HT-29 (cell line): ENCODE results near the gene IGIP. TPM values are rescaled to one million over a fixed set of nuclear protein-coding genes. Genes with fewer than 3 reads are reported as not detected.

Source experiments
- DNase-seq: peaks from one replicate; pipeline ENCODE4 v3.0.0-alpha.2; 2015; ENCODE audit warnings: low spot score
- total RNA-seq: library from RNA; depleted of rRNA; stranded (reverse); fragments of >200 nt; shearing (Covaris generic); gene quantifications from 2 replicates; pipeline ENCODE4 v1.2.3, GENCODE V29; 2014; rRNA removed

IGIP gene
- total RNA-seq, 1 experiment from 2014 or later, result 1.1 TPM

DNA sequence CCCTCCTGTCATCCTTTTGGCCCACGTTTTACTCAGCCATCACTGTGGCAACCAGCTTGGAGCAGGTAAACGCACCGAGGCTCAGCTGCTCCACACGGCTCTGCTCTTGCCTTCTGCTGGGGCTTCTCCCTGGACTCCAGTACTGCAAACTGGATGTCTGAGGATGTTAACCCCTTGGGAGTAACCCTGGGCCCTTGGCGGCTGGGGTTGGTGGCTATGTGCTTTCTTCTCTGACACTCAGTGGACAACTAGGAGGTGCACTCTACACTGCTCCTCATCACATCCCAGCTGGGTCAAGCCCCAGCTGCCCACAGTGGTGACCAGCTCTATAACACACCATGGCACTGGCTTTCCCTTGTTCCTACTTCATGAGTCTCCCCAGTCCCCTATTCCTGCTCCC lies 37.0 kb downstream of the IGIP start:
- DNase-seq, result no peak

DNA sequence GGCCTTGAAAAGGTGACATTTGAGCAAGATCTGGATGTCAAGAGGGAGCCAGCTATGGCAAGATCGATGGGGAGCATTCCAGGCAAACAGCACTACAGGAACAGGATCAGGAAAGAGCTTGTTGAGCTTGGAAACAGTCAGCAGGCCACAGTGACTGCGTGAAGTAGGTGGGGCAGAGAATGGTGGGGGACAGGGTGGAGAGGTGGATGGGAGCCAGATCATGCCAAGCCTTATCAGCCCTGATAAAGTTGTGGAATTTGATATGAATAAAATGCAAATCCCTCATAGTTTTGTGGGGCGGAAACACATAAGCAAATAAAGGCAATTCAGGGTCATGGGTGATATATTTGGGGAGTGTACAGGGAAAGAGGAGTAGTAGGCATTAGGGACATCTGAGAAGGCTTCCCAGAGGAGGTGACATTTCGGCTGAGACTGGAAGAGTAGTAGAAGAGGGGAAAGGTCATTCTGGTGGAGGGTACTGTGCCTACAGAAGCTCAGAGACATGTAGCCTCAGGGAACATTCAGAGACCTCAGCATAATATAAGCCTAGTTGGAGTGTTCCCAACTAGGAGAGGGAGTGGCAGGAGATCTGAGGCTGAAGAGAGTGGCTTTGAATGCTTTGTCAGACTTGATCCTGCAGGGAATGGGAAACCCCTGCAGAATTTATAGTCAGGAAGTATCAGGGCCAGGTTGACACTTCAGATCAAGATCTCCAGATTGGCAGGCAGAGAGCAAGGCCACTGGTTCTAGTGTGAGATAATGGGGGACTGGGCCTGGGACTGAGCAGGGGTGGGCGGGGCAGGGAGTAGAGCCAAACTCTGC lies 39.6 kb downstream of the IGIP start:
- DNase-seq, result peak; percentile 60

DNA sequence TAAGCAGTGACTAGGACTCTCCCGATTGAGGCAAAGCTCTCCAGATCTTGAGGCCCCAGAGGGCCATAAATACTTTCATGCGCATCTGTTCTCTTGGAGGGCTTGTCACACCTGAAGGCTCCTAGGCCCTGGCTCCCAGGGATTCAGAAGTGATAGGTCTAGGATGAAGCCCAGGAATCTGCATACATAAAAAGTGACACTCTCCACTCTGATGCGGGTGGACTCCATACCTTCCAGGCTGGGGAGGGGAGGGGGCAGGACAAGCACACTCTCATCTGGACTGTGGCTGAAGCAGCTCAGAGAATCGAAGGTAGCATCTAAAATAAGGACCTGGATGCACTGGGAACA lies 40.2 kb downstream of the IGIP start:
- DNase-seq, result no peak

DNA sequence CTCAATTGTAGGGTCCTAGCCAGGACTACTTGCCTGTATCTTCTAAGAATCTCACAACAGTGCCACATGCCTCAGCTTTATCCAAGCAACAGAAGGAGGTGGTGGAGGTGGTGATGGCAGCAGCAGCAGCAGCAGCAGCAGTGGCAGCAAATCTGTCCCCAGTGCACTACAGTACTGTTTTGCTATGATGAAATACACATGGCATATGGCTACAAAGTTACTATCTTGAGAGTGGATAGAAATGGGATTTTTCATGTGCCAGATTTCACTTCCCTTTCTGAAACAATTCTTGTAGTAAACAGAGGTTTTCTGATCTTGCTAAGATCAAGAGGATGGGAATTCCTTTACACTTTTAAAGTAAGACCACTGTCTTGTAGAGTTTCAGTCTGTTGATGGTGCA lies 41.2 kb downstream of the IGIP start:
- no peak for DNase-seq

DNA sequence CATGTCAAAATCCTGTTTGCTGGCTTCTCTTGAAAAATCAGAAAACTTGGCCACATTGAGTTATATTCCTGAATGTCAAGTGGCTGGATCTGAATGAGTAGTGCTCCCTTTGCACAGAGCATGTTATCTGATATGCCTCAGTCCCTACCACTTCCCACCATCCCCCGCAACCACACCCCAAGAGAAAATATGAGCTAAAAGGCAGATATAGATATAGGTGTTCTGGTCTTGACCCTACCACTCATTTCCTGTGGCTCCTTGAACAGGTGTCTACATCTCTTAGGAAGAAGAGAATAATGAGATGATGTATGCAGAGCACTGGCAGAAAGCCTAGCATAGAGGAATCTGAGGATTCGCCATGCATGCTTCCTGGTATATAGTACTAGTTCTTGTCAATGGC lies 42.6 kb downstream of the IGIP start:
- no peak for DNase-seq

DNA sequence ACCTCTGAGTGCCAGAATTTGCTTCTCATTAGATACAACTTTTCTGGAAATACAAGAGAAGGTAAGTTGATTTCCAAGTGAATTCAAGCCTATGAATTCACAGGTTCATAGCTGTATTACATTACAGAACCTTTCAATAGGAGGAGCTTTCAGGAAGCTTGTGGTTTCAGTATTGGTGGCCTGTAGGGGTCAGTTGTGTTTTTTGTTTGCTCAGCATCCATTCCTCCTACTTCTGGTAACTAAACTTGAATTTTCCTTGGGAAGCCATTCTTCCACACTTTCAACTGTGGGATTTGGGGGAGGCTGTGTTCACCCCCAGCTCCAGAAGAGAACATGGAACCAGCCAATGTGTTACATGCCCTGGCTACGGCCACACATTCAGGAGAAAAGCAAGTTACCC lies 43.7 kb downstream of the IGIP start:
- DNase-seq, result peak; percentile 43

DNA sequence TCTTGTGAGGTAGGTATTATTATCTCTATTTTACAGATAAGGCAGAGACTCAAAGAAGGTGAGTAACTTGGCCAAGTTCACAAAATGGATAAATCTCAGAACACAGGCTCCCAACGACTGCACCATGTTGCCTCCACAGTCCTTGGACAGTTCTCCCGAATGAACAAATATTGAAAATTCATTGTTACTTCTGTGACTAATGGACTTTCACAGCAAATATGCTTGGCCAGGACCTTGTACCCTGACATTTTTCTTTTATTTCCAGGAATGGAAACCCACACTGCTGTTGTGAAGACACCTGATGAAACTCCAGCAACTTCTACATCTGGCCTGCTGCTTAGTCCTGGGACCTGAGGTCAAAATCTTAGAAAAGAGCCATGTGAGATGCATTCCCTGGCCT lies 46.7 kb downstream of the IGIP start:
- no peak for DNase-seq

DNA sequence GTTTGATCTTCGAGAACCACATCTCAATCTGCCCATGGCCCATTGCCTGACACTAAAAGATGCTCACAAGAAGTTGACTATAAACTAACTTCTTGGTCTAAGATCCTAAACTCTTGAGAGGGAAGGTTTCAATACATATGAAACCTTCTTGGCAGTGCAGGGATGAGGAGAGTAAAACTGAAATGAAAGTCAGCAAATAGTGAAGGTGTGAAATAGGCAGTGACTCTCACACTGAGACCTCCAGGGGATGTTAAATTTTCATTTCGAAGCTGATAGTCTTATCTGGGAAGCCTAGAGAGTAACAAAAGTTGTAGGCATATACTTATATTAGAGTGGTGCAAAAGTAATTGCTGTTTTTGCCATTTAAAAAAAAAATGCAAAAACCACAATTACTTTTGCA lies 48.3 kb downstream of the IGIP start:
- DNase-seq, result no peak

DNA sequence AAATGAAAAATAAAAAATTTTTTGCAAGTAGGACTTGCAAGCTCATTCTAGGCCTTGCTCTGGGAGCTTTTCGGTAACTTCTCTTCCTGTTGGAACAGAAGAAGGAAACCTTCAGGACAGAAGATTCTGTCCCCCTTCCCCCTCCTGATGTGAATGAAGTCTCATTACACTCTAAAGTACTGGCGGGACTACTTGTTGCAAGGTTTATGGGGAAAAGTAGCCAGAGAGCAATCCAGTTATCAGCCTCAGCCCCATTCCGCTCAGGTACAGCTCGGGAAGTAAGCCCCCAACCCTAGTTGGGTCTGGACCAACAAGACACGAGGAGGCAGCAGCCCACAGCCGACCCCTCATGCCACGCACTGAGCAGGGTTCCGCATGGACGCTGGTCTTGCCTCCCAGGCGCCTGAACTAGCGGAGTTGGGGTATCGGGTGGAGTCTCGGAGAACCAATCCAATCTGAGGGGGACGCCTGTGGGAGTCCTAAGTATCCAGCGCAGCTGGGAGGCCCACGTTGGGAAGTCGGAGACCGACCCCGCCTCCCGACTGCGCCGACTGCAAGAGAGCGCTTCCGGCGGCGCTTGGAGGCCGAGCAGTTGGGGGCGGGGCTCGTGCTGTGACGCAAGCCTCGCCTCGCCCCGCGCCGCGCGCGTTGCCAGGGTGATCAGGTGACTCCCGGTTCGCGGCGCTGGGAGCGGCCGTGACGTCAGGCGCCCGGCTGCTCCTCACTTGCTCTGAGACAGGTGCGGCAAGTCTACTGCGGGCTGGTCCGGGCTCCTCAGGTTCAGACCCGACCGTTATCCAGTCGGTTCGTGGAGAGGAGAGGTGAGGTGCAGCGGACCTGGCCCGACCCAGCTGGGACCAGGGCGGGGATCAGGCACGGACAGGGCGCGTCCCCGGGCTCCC lies 49.0 kb downstream of the IGIP start, which contains the start of gene CYSTM1:
TSS of gene CYSTM1 (plus strand) at position 724 of the 902 bp plus-strand sequence. CDS start 19,278 bp downstream, outside the sequence.
- peak; percentile 99 for DNase-seq

DNA sequence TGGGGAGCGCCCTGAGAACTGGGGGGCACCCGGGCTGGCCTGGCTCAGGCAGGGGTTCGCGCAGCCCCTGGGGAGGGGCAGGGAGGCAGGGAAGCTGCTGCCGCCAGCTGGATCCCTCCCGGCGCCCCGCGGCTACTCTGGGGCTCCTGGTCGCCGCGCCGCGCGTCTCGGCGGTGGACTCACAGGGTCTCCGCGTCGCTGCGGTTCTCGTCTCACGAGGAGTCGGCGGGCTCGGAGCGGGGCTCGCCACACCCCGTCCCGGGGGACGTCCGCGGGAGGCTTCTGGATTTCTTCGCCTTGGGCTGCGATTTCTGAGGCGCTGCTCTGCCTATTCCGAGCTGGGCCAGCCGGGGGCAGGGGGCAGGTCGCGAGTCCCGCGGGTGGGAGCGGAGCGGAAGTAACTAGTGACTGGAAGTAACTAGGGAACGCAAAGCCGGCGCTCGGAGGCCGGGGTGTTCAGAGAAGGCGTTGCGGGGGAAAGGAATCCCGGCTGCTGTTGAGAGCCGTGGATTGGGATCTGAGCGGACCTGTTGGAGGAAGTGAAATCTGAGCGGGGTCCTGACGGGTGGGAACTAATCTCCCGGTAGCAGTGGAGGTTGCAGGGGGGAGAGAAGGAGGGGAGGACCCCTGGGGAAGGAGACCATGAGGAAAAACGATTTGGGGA lies 49.8 kb downstream of the IGIP start:
- peak; percentile 73 for DNase-seq

DNA sequence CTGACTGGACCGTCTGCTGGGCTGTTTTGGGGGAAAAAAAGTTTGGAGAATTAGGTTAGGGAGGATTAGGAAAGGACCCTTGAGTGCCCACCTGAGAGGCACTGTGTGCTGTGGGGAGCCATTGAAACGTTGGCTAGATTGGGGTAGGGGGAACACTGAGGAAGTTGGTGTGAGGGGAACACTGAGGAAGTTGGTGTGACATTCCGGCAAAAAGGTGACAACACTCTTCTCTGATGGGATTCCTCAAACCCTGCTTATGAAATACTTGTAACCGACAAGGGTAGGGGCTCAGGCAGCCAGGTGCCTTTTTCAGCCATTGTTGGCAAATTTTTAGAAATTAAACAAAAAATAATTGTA lies 50.3 kb downstream of the IGIP start:
- DNase-seq, result no peak

DNA sequence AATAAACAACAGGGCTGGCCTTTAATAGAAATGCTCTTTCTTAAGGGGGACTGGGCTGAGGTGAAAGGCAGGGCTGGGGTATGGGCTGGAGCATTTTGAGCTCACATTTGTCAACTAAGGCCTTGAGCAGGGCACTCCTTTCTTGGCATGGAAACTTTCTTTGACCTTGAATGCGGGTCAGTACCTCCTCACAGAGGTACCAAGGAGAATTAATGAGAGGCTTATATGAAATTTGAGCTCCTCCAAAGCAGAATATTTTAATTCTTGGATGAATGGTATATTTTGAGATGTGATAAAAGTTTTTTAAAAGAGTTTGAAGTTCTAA lies 52.3 kb downstream of the IGIP start:
- DNase-seq, result no peak

DNA sequence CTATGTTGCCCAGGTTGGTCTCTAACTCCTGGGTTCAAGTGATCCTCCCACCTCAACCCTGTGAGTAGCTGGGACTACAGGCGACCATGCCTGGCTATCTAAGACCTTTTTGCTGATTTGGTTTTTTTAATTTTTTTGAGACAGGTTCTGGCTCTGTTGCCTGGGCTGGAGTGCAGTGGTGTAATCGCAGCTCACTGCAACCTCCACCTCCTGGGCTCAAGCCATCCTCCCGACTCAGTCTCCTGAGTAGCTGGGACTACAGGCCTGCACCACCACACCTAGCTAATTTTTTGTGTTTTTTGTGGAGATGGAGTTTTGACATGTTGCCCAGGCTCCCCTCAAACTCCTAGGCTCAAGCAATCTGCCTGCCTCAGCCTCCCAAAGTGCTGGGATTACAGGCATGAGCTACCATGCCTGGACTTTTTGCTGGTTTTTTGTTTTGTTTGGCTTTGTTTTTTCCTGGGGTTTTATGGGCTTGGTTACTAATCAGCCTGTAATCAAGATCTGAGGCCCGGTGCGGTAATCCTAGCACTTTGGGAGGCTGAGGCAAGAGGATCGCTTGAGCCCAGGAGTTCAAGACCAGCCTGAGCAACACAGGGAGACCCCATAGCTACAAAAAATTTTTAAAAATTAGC lies 52.9 kb downstream of the IGIP start:
- DNase-seq, result no peak

Other genes with a start within 250 kb of the IGIP start
- not detected in 2 replicates for gene NRG2, start 82.6 kb upstream of the IGIP start, total RNA-seq
- gene PURA, start 11.8 kb upstream of the IGIP start, total RNA-seq, result 9.9 and 11.3 TPM in 2 replicates
- gene CYSTM1, start 49.3 kb downstream of the IGIP start, total RNA-seq, result 177 and 178 TPM in 2 replicates
- 60.7 and 61.2 TPM in 2 replicates for gene PFDN1, start 177.2 kb downstream of the IGIP start, total RNA-seq
- 40.9 and 46.3 TPM in 2 replicates for gene HBEGF, start 220.7 kb downstream of the IGIP start, total RNA-seq
- gene SLC4A9, start 234.3 kb downstream of the IGIP start, total RNA-seq, result 0.08 and 0.86 TPM in 2 replicates